Endothelial cell of umbilical vein (primary cell): ENCODE results near the gene GMPPA. TPM values are rescaled to one million over a fixed set of nuclear protein-coding genes. Genes with fewer than 3 reads are reported as not detected.

ENCODE experiments used
- BruUV-seq: library from RNA; stranded (reverse); fragments of 400-500 nt; replicated peaks from 2 replicates; lab custom pipeline; 2021; lab: Mats Ljungman, UMichigan
- CTCF ChIA-PET: fragments of 300-600, 350-600 bp; sonication (Branson Sonifier 250); formaldehyde crosslinking; loops from one replicate; lab custom pipeline; 2021; ENCODE audit warnings: antibody characterized with exemption, inconsistent platforms; lab: Charles Lee
- POLR2A ChIA-PET: fragments of 300-600, 350-600 bp; sonication (Branson Sonifier 250); formaldehyde crosslinking; loops from one replicate; lab custom pipeline; 2021; ENCODE audit warnings: antibody characterized with exemption, inconsistent platforms; lab: Charles Lee
- DNase-seq: peaks from one replicate; pipeline ENCODE4 v3.0.0-alpha.2; 2011; ENCODE audit warnings: low read depth, low spot score
- FAIRE-seq: peaks from 2 replicates; lab custom pipeline; 2011; peaks lifted over from hg19 to GRCh38; lab: Jason Lieb, UNC
- H2AFZ ChIP-seq: 2 replicates; pipeline ENCODE4 v1.6.0; 2012; ENCODE audit warnings: low read depth, low read length, control low read depth, inconsistent platforms
- H3K27ac ChIP-seq: 2 replicates; pipeline ENCODE4 v1.5.1; 2011; ENCODE audit warnings: low read depth, mild to moderate bottlenecking, control low read depth, low read length, moderate library complexity; ENCODE audit not compliant: insufficient read depth
- H3K27me3 ChIP-seq, 2 experiments: 2 replicates each; pipeline versions ENCODE4 v1.6.0 to v1.6.1; 2011; ENCODE audit warnings: low read length in 2 of 2, mixed read lengths in 1 of 2; ENCODE audit not compliant: control insufficient read depth in 2 of 2, insufficient read depth in 2 of 2
- H3K36me3 ChIP-seq, 2 experiments: 2 replicates in 1 of 2; 3 replicates in 1 of 2; pipeline ENCODE4 v1.5.1; 2011; ENCODE audit warnings: low read length in 2 of 2, mild to moderate bottlenecking in 1 of 2, moderate library complexity in 1 of 2; ENCODE audit not compliant: control insufficient read depth in 2 of 2, insufficient read depth in 2 of 2; ENCODE audit errors: extremely low read depth in 1 of 2
- H3K4me1 ChIP-seq: 3 replicates; pipeline ENCODE4 v1.5.1; 2011; ENCODE audit warnings: mild to moderate bottlenecking, low read length; ENCODE audit not compliant: control insufficient read depth, insufficient read depth; ENCODE audit errors: extremely low read depth
- H3K4me2 ChIP-seq: 2 replicates; pipeline ENCODE4 v1.6.1; 2011; ENCODE audit warnings: low read length, control low read depth, mixed read lengths; ENCODE audit not compliant: insufficient read depth
- H3K4me3 ChIP-seq, 3 experiments: fragments of 200-600 bp in 1 of 3; sonication (generic), shearing (Covaris generic) in 1 of 3; replicated peaks in 1 of 3; 2 replicates each; pipeline ENCODE4 v1.5.1; 2011 to 2016; ENCODE audit warnings: control low read depth in 3 of 3, low read length in 3 of 3, mild to moderate bottlenecking in 2 of 3, inconsistent platforms in 1 of 3, low read depth in 1 of 3, moderate library complexity in 1 of 3; ENCODE audit not compliant: insufficient read depth in 1 of 3
- H3K79me2 ChIP-seq: 2 replicates; pipeline ENCODE4 v1.6.0; 2012; ENCODE audit warnings: low read length, inconsistent platforms; ENCODE audit not compliant: control insufficient read depth, insufficient read depth
- H3K9ac ChIP-seq: replicated peaks from 2 replicates; pipeline ENCODE3; 2011; ENCODE audit warnings: low read length, control low read depth; ENCODE audit not compliant: insufficient read depth; ENCODE audit errors: extremely low read depth
- H3K9me1 ChIP-seq: replicated peaks from 3 replicates; pipeline ENCODE4 v1.6.0; 2011; ENCODE audit warnings: mild to moderate bottlenecking, low read length; ENCODE audit not compliant: control insufficient read depth, insufficient read depth; ENCODE audit errors: extremely low read depth
- H3K9me3 ChIP-seq: replicated peaks from 2 replicates; pipeline ENCODE4 v1.5.1; 2012; ENCODE audit warnings: low read length, inconsistent platforms; ENCODE audit not compliant: control insufficient read depth, insufficient read depth
- H4K20me1 ChIP-seq: replicated peaks from 2 replicates; pipeline ENCODE3; 2011; ENCODE audit warnings: mild to moderate bottlenecking, low read length; ENCODE audit not compliant: control insufficient read depth, insufficient read depth; ENCODE audit errors: extremely low read depth
- EZH2 ChIP-seq: IDR thresholded peaks from 2 replicates; pipeline ENCODE4 v1.6.1; 2012; ENCODE audit warnings: borderline replicate concordance, low read depth, mild to moderate bottlenecking, moderate library complexity, low read length, inconsistent platforms; ENCODE audit not compliant: severe bottlenecking
- FOS ChIP-seq: IDR thresholded peaks from 2 replicates; pipeline ENCODE4 v1.6.1; 2011; ENCODE audit warnings: mild to moderate bottlenecking, low read length, moderate library complexity, borderline replicate concordance; ENCODE audit not compliant: insufficient read depth
- JUN ChIP-seq: IDR thresholded peaks from 2 replicates; pipeline ENCODE4 v1.6.1; 2011; ENCODE audit warnings: borderline replicate concordance, low read depth; ENCODE audit not compliant: insufficient read length, insufficient read depth
- POLR2AphosphoS5 ChIP-seq: IDR thresholded peaks from 2 replicates; pipeline ENCODE4 v1.6.1; 2012; ENCODE audit warnings: low read depth, mild to moderate bottlenecking, control low read depth, low read length, moderate library complexity; ENCODE audit not compliant: insufficient read depth
- dilution Hi-C: fragments of 300-500 bp; cut with MboI; formaldehyde crosslinking; loops from one replicate; pipeline ENCODE4 v1.15.0; 2019; ENCODE audit warnings: low sequenced_read_pairs; ENCODE audit not compliant: extremely low pct_ligation_motif_present
- intact Hi-C: fragments of 100-400 bp; cut with micrococcal nuclease; formaldehyde crosslinking; loops from one replicate; pipeline ENCODE4 v1.10.0; 2022
- polyA plus RNA-seq, 4 experiments: library from polyadenylated mRNA; depleted of rRNA in 3 of 4; stranded (reverse) in 3 of 4; unstranded in 1 of 4; fragments of >200 nt; gene quantifications; 2 replicates each; pipeline versions ENCODE4 v1.2.1 to v1.2.3, GENCODE V29; 2011 to 2012; ENCODE audit warnings: missing spikeins in 1 of 4
- total RNA-seq: library from RNA; stranded (reverse); gene quantifications from 2 replicates; pipeline ENCODE4 v1.2.3, GENCODE V29; 2021

Gene GMPPA
- total and polyA plus RNA-seq, 2 donors (not counting 3 experiments of a cell fraction or from before 2014, with no cell fraction given), result 39.1 to 104 TPM

GRCh38 chr2:219549619-219550018, 50.9 kb downstream of the GMPPA start:
- dilution Hi-C loops, result no loop called here
- FAIRE-seq (no peak), DNase-seq (no peak)
- H3K27ac ChIP-seq, result no peak overlapping the region
- TF ChIP-seq FOS (no peak), POLR2AphosphoS5 (no peak), EZH2 (no peak)
- H2AFZ ChIP-seq, result no peak overlapping the region
- no peaks in the 10 kb centered on the region for H3K4me1 ChIP-seq
- ChIA-PET CTCF (interaction anchor here (1.0 to 2.9 kb wide), 4 partner anchors 9 to 54 kb away, joined by 4 to 14 read pairs (median 4); a partner anchor contains a TSS), POLR2A (no interaction called here)
- H3K4me3 ChIP-seq, result no peak overlapping the region
- intact Hi-C loops, result no loop called here
- H3K9me3 ChIP-seq, result no peaks in the 10 kb centered on the region
- no peaks in the 10 kb centered on the region for H3K79me2 ChIP-seq
- no peaks in the 10 kb centered on the region for H3K36me3 ChIP-seq
- H3K4me2 ChIP-seq, result no peak overlapping the region
- H3K9me1 ChIP-seq, result no peaks in the 10 kb centered on the region
- H4K20me1 ChIP-seq, result no peaks in the 10 kb centered on the region
- no peak overlapping the region for H3K9ac ChIP-seq
- BruUV-seq, result no TSS peak
- peaks cover 28 to 29% of the 10 kb centered on the region in 2 experiments for H3K27me3 ChIP-seq

GRCh38 chr2:219551441-219552381, 53.0 kb downstream of the GMPPA start:
- Histone ChIP-seq H3K9me1 (no peaks in the 10 kb centered on the region), H4K20me1 (no peaks in the 10 kb centered on the region), H3K4me1 (no peaks in the 10 kb centered on the region), H3K9me3 (no peaks in the 10 kb centered on the region), H3K27ac (no peak overlapping the region), H3K9ac (no peak overlapping the region), H3K79me2 (no peaks in the 10 kb centered on the region), H2AFZ (peak overlapping the region; percentile 43), H3K4me2 (no peak overlapping the region), H3K36me3 (no peaks in the 10 kb centered on the region), H3K27me3 (peaks cover 19 to 20% of the 10 kb centered on the region in 2 experiments), H3K4me3 (no peak overlapping the region)
- ChIA-PET POLR2A (no interaction called here), CTCF (interaction anchor here (0.8 to 1.8 kb wide), 11 partner anchors 8 to 88 kb away, joined by 3 to 14 read pairs (median 5); partner anchors contain the start of genes CHPF, OBSL1 and TMEM198)
- DNase-seq (no peak), FAIRE-seq (no peak)
- dilution Hi-C loops, result no loop called here
- intact Hi-C loops, result no loop called here
- TF ChIP-seq JUN (no peak), EZH2 (peak; percentile 32)
- no TSS peak for BruUV-seq
